Gastrocnemius medialis (tissue), 4 donors: ENCODE results near the gene NKD1.

Experiments
- CTCF ChIP-seq, 5 experiments: fragments of 450-650 bp in 3 of 5; fragments of 200-600 bp in 2 of 5; sonication (generic) in 2 of 5; IDR thresholded peaks in 4 of 5; conservative IDR thresholded peaks in 1 of 5; 1 replicate in 4 of 5; 2 replicates in 1 of 5; pipeline ENCODE4 v1.5.1; 2016 to 2019; ENCODE audit warnings: antibody characterized with exemption in 5 of 5, mild to moderate bottlenecking in 3 of 5, moderate library complexity in 3 of 5
- POLR2A ChIP-seq, 2 donors: fragments of 450-650 bp; IDR thresholded peaks; one replicate each; pipeline ENCODE4 v1.6.1; 2017; ENCODE audit warnings: antibody characterized with exemption in 2 of 2, mild to moderate bottlenecking in 2 of 2, moderate library complexity in 2 of 2

DNA sequence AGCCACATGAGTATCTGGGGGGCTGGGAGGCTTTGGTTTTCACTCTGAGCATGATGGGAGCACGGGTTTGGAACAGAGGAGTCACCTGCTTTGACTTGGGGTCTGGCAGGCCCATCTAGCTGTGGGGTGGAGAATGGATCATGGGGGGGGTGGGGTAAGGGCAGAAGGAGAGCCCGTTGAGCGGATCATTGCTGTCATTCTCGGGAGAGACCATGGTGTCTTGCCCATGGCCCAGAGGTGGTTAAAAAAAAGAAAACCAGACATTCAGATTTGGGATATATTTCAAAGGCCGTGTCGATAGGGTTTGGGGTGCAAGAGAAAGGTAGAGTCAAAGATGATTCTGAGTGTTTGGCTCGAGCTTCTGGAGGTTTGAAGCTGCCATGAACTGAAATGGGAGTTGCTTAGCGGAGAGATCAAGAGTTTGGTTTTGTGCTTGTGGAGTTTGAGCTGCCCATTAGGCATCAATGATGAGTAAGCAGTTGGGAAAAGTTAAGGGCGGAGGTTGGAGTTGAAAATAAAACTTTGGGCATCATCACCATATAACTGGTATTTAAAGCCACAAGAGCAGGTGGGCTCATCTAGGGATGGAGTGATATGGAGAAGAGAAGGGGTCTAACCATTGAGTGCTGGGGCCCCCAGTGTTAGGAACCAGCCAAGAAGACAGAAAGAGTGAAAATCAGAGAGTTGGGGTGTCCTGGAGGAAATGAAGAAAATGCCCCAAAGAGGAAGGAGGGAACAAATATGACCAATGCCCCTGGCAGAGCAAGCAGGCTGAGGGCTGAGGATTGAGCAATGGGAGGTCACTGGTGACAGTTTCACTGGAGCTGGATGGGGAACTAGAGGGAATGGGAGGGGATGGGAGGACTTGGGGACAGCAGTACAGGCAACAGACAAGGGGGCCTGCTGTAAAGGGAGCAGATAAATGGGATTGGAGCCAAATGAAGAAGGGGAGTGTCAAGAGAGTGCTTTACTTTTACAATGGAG, 147.1 kb downstream of the NKD1 start:
- TF ChIP-seq CTCF (IDR thresholded peaks at IDR 0.05 in 4 of 5, conservative IDR thresholded peaks at IDR 0.05 in 1 of 5) (no peak), POLR2A (IDR thresholded peaks at IDR 0.05) (no peak)
